ENCODE measurements around the gene CD300A.

DNA sequence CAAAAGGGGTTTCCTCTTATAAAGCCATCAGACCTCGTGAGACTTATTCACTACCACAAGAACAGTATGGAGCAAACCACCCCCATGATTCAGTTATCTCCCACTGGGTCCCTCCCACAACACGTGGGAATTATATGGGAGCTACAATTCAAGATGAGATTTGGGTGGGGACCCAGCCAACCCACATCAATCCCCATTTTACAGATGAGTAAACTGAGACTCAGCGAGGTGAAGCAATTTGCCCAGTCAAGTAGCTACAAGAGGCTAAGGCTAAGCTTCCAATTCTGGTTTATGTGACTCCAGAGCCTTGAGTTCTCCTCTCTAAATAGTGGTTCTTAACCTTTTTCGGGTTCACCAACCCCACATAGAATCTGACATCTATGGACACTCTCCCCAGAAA is 8.8 kb downstream of the CD300A start:
- TF ChIP-seq YY1 (tag by site-specific recombination; IDR thresholded peaks at IDR 0.05): no peak
- TF ChIP-seq, protein P1, sequence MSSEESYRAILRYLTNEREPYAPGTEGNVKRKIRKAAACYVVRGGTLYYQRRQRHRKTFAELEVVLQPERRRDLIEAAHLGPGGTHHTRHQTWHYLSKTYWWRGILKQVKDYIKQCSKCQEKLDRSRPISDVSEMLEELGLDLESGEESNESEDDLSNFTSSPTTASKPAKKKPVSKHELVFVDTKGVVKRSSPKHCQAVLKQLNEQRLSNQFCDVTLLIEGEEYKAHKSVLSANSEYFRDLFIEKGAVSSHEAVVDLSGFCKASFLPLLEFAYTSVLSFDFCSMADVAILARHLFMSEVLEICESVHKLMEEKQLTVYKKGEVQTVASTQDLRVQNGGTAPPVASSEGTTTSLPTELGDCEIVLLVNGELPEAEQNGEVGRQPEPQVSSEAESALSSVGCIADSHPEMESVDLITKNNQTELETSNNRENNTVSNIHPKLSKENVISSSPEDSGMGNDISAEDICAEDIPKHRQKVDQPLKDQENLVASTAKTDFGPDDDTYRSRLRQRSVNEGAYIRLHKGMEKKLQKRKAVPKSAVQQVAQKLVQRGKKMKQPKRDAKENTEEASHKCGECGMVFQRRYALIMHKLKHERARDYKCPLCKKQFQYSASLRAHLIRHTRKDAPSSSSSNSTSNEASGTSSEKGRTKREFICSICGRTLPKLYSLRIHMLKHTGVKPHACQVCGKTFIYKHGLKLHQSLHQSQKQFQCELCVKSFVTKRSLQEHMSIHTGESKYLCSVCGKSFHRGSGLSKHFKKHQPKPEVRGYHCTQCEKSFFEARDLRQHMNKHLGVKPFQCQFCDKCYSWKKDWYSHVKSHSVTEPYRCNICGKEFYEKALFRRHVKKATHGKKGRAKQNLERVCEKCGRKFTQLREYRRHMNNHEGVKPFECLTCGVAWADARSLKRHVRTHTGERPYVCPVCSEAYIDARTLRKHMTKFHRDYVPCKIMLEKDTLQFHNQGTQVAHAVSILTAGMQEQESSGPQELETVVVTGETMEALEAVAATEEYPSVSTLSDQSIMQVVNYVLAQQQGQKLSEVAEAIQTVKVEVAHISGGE (tag by site-specific recombination; conservative IDR thresholded peaks at IDR 0.05; ENCODE audit: low read depth): no peak
- TF ChIP-seq, protein P2, sequence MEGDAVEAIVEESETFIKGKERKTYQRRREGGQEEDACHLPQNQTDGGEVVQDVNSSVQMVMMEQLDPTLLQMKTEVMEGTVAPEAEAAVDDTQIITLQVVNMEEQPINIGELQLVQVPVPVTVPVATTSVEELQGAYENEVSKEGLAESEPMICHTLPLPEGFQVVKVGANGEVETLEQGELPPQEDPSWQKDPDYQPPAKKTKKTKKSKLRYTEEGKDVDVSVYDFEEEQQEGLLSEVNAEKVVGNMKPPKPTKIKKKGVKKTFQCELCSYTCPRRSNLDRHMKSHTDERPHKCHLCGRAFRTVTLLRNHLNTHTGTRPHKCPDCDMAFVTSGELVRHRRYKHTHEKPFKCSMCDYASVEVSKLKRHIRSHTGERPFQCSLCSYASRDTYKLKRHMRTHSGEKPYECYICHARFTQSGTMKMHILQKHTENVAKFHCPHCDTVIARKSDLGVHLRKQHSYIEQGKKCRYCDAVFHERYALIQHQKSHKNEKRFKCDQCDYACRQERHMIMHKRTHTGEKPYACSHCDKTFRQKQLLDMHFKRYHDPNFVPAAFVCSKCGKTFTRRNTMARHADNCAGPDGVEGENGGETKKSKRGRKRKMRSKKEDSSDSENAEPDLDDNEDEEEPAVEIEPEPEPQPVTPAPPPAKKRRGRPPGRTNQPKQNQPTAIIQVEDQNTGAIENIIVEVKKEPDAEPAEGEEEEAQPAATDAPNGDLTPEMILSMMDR (tag by site-specific recombination; IDR thresholded peaks at IDR 0.05): no peak
- TF ChIP-seq MEIS1 (CRISPR knock-in tag; IDR thresholded peaks at IDR 0.05; ENCODE audit: borderline replicate concordance): no peak
- TF ChIP-seq PRDM10 (tag by site-specific recombination; IDR thresholded peaks at IDR 0.05): no peak
- no peak for TF ChIP-seq TRIM28 (IDR thresholded peaks at IDR 0.05; ENCODE audit: borderline replicate concordance, low read length)
- TF ChIP-seq, protein P3, sequence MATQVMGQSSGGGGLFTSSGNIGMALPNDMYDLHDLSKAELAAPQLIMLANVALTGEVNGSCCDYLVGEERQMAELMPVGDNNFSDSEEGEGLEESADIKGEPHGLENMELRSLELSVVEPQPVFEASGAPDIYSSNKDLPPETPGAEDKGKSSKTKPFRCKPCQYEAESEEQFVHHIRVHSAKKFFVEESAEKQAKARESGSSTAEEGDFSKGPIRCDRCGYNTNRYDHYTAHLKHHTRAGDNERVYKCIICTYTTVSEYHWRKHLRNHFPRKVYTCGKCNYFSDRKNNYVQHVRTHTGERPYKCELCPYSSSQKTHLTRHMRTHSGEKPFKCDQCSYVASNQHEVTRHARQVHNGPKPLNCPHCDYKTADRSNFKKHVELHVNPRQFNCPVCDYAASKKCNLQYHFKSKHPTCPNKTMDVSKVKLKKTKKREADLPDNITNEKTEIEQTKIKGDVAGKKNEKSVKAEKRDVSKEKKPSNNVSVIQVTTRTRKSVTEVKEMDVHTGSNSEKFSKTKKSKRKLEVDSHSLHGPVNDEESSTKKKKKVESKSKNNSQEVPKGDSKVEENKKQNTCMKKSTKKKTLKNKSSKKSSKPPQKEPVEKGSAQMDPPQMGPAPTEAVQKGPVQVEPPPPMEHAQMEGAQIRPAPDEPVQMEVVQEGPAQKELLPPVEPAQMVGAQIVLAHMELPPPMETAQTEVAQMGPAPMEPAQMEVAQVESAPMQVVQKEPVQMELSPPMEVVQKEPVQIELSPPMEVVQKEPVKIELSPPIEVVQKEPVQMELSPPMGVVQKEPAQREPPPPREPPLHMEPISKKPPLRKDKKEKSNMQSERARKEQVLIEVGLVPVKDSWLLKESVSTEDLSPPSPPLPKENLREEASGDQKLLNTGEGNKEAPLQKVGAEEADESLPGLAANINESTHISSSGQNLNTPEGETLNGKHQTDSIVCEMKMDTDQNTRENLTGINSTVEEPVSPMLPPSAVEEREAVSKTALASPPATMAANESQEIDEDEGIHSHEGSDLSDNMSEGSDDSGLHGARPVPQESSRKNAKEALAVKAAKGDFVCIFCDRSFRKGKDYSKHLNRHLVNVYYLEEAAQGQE (tag by site-specific recombination; IDR thresholded peaks at IDR 0.05): no peak
- TF ChIP-seq, protein P4, sequence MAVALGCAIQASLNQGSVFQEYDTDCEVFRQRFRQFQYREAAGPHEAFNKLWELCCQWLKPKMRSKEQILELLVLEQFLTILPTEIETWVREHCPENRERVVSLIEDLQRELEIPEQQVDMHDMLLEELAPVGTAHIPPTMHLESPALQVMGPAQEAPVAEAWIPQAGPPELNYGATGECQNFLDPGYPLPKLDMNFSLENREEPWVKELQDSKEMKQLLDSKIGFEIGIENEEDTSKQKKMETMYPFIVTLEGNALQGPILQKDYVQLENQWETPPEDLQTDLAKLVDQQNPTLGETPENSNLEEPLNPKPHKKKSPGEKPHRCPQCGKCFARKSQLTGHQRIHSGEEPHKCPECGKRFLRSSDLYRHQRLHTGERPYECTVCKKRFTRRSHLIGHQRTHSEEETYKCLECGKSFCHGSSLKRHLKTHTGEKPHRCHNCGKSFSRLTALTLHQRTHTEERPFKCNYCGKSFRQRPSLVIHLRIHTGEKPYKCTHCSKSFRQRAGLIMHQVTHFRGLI (tag by site-specific recombination; IDR thresholded peaks at IDR 0.05): no peak
- TF ChIP-seq ZSCAN5A (tag by site-specific recombination; IDR thresholded peaks at IDR 0.05): no peak
